Measurements from ENCODE around the gene AATK. TPM values are rescaled to one million over a fixed set of nuclear protein-coding genes. Genes with fewer than 3 reads are reported as not detected.

The AATK gene
- total and polyA plus RNA-seq, 2 experiments from 2014 or later, result 1.1 to 5.0 TPM

DNA sequence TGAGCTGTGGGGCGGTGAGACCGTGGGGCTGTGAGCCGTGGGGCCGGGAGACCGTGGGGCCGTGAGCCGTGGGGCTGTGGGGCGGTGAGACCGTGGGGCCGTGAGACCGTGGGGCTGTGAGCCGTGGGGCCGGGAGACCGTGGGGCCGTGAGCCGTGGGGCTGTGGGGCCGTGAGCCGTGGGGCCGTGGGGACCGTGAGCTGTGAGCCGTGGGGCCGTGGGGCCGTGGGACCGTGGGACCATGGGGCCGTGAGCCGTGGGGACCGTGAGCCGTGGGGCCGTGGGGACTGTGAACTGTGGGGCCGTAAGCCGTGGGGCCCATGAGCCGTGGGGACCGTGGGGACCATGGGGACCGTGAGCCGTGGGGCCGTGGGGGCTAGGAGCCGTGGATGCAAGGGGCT, 25.3 kb downstream of the AATK start:
- no peak for DNase-seq (ENCODE audit: low spot score)
- no peaks in the 10 kb centered on the region; the same call in 2 of the 3 replicates for H3K36me3 Mint-ChIP-seq (ENCODE audit: low read depth)

More for the DNA sequence above, 25.3 kb downstream of the AATK start:
- Histone ChIP-seq H3F3A (replicated peaks; ENCODE audit: low read depth) (peaks cover 16% of the 10 kb centered on the region), H3K27me3 (ENCODE audit: insufficient read depth) (no peaks in the 10 kb centered on the region), H3K36me3 (ENCODE audit: insufficient read depth) (no peaks in the 10 kb centered on the region), H4K20me1 (replicated peaks; ENCODE audit: insufficient read depth) (no peaks in the 10 kb centered on the region), H3K27ac (ENCODE audit: low read depth) (no peak overlapping the region), H3K79me2 (replicated peaks; ENCODE audit: insufficient read depth) (no peaks in the 10 kb centered on the region), H3K9me2 (ENCODE audit: insufficient read depth) (no peaks in the 10 kb centered on the region), H3K4me2 (no peak overlapping the region), H3K4me1 (ENCODE audit: insufficient read depth) (no peaks in the 10 kb centered on the region), H2AFZ (no peak overlapping the region), H3K4me3 (no peak overlapping the region)
- ATAC-seq, result no peak
- no peak for TF ChIP-seq ZNF114 (CRISPR knock-in tag; IDR thresholded peaks at IDR 0.05)
- TF ChIP-seq EZH2 (IDR thresholded peaks at IDR 0.05; ENCODE audit: low read depth, unreplicated experiment), result no peak
- TF ChIP-seq NANOG (IDR thresholded peaks at IDR 0.05; ENCODE audit: borderline replicate concordance), result no peak
- TF ChIP-seq CTCF (conservative IDR thresholded peaks at IDR 0.05; ENCODE audit: low read depth in 2 of 2), result no peak
- TF ChIP-seq JUNB (IDR thresholded peaks at IDR 0.05; ENCODE audit: unreplicated experiment), result no peak
- TF ChIP-seq POLR2AphosphoS5 (IDR thresholded peaks at IDR 0.05; ENCODE audit: low read depth), result no peak
- no peak for TF ChIP-seq REST (IDR thresholded peaks at IDR 0.05; ENCODE audit: unreplicated experiment)
- TF ChIP-seq CREB1 (CRISPR knock-in tag; IDR thresholded peaks at IDR 0.05; ENCODE audit: low read depth), result no peak
- no peak for TF ChIP-seq ZNF462 (CRISPR knock-in tag; IDR thresholded peaks at IDR 0.05)
- TF ChIP-seq ETS1 (IDR thresholded peaks at IDR 0.05), result no peak
- TF ChIP-seq STAT1 (IDR thresholded peaks at IDR 0.05; ENCODE audit: unreplicated experiment), result no peak
- TF ChIP-seq EZH2phosphoT487 (IDR thresholded peaks at IDR 0.05; ENCODE audit: unreplicated experiment), result no peak
- Mint-ChIP-seq H3K27ac (no peak overlapping the region), H3K9me3 (peaks cover 18% of the 10 kb centered on the region), H3K4me3 (no peak overlapping the region), H3K4me1 (no peaks in the 10 kb centered on the region), H3K27me3 (ENCODE audit: insufficient read depth, low read depth, poor library complexity) (peaks cover 25% of the 10 kb centered on the region)

Measured in GM23338 (cell line).